Measurements from ENCODE around the gene BROX.
A peak's percentile ranks its signal among the peaks of the same experiment; 100 is the strongest.
"Not testable (repeated sequence)": the region's sequence is repeated elsewhere in the genome, so short reads cannot be mapped to it uniquely, and the experiment has no call there.

BROX gene

GRCh38 chr1:222712253-222713090 is at the start of gene BROX, which contains the start of gene AIDA:
TSS of gene BROX (plus strand) at chr1:222712564. CDS start at chr1:222715700, 3,136 bp downstream.
TSS of gene AIDA (minus strand) at chr1:222712491. CDS start at chr1:222712317, 174 bp downstream.
- Histone ChIP-seq H3K36me3 (ENCODE audit: insufficient read depth, low read length) (no peaks in the 10 kb centered on the region; the same call in 1 of the 2 replicates), H3K9ac (ENCODE audit: insufficient read length) (peak within 1 kb of the TSS; percentile 97), H3K4me3 (peak within 1 kb of the TSS; percentile 99), H3K27ac (peak within 1 kb of the TSS; percentile 98), H3K9me3 (ENCODE audit: low read depth, low read length) (no peaks in the 10 kb centered on the region)
- peak; percentile 50 for DNase-seq (ENCODE audit: low read depth, low spot score)
- TF ChIP-seq POLR2AphosphoS5 (IDR thresholded peaks at IDR 0.05; ENCODE audit: borderline replicate concordance, low read depth, low read length) (peak; percentile 37), EZH2 (IDR thresholded peaks at IDR 0.05) (no peak)

GRCh38 chr1:222663431-222663934 is 48.9 kb upstream of the BROX start:
- no peak for DNase-seq (ENCODE audit: low read depth, low spot score)
- Histone ChIP-seq H3K36me3 (ENCODE audit: insufficient read depth, low read length) (peaks cover 91% of the 10 kb centered on the region), H3K4me3 (no peak overlapping the region), H3K27ac (no peak overlapping the region), H3K9me3 (ENCODE audit: low read depth, low read length) (no peaks in the 10 kb centered on the region), H3K9ac (ENCODE audit: insufficient read length) (no peak overlapping the region)
- TF ChIP-seq EZH2 (IDR thresholded peaks at IDR 0.05) = no peak
- TF ChIP-seq FOXP2 (optimal IDR thresholded peaks at IDR 0.05; ENCODE audit: control extremely low read depth, extremely low read length, insufficient read depth) = no peak
- TF ChIP-seq POLR2AphosphoS5 (IDR thresholded peaks at IDR 0.05; ENCODE audit: borderline replicate concordance, low read depth, low read length) = no peak

GRCh38 chr1:222665964-222666363 is 46.4 kb upstream of the BROX start:
- TF ChIP-seq EZH2 (IDR thresholded peaks at IDR 0.05) (no peak), POLR2AphosphoS5 (IDR thresholded peaks at IDR 0.05; ENCODE audit: borderline replicate concordance, low read depth, low read length) (no peak), FOXP2 (optimal IDR thresholded peaks at IDR 0.05; ENCODE audit: control extremely low read depth, extremely low read length, insufficient read depth) (no peak)
- no peak overlapping the region for H3K27ac ChIP-seq
- H3K36me3 ChIP-seq (ENCODE audit: insufficient read depth, low read length) = peaks cover 66% of the 10 kb centered on the region
- no peak overlapping the region for H3K4me3 ChIP-seq
- no peak overlapping the region for H3K9ac ChIP-seq (ENCODE audit: insufficient read length)
- DNase-seq (ENCODE audit: low read depth, low spot score) = no peak
- H3K9me3 ChIP-seq (ENCODE audit: low read depth, low read length) = no peaks in the 10 kb centered on the region

- H3K27ac ChIP-seq; H3K9me3 ChIP-seq (ENCODE audit: low read depth, low read length); H3K4me3 ChIP-seq; DNase-seq (ENCODE audit: low read depth, low spot score); H3K9ac ChIP-seq (ENCODE audit: insufficient read length): not testable (repeated sequence)
- H3K36me3 ChIP-seq (ENCODE audit: insufficient read depth, low read length) = peaks cover 44% of the 10 kb centered on the region
Measured at GRCh38 chr1:222668184-222668583, 44.2 kb upstream of the BROX start.

- not testable (repeated sequence) for H3K4me3 ChIP-seq; H3K9me3 ChIP-seq (ENCODE audit: low read depth, low read length); H3K9ac ChIP-seq (ENCODE audit: insufficient read length); H3K27ac ChIP-seq; DNase-seq (ENCODE audit: low read depth, low spot score)
- H3K36me3 ChIP-seq (ENCODE audit: insufficient read depth, low read length) = peaks cover 35% of the 10 kb centered on the region
Measured at GRCh38 chr1:222669107-222669506, 43.3 kb upstream of the BROX start.

- Histone ChIP-seq H3K36me3 (ENCODE audit: insufficient read depth, low read length) (peaks cover 25% of the 10 kb centered on the region), H3K27ac (no peak overlapping the region)
Measured at GRCh38 chr1:222670110-222670509, 42.3 kb upstream of the BROX start.

GRCh38 chr1:222680080-222680479 is 32.3 kb upstream of the BROX start:
- H3K4me3 ChIP-seq = no peak overlapping the region
- H3K9me3 ChIP-seq (ENCODE audit: low read depth, low read length) = no peaks in the 10 kb centered on the region
- no peak for DNase-seq (ENCODE audit: low read depth, low spot score)
- H3K27ac ChIP-seq = no peak overlapping the region
- TF ChIP-seq EZH2 (IDR thresholded peaks at IDR 0.05) (no peak), POLR2AphosphoS5 (IDR thresholded peaks at IDR 0.05; ENCODE audit: borderline replicate concordance, low read depth, low read length) (no peak), FOXP2 (optimal IDR thresholded peaks at IDR 0.05; ENCODE audit: control extremely low read depth, extremely low read length, insufficient read depth) (no peak)
- no peak overlapping the region for H3K9ac ChIP-seq (ENCODE audit: insufficient read length)
- H3K36me3 ChIP-seq (ENCODE audit: insufficient read depth, low read length) = no peaks in the 10 kb centered on the region; the same call in 1 of the 2 replicates

More at GRCh38 chr1:222670110-222670509, 42.3 kb upstream of the BROX start:
- H3K9me3 ChIP-seq (ENCODE audit: low read depth, low read length) = no peaks in the 10 kb centered on the region
- DNase-seq (ENCODE audit: low read depth, low spot score) = no peak
- no peak overlapping the region for H3K4me3 ChIP-seq
- no peak overlapping the region for H3K9ac ChIP-seq (ENCODE audit: insufficient read length)
- TF ChIP-seq POLR2AphosphoS5 (IDR thresholded peaks at IDR 0.05; ENCODE audit: borderline replicate concordance, low read depth, low read length) = no peak
- no peak for TF ChIP-seq FOXP2 (optimal IDR thresholded peaks at IDR 0.05; ENCODE audit: control extremely low read depth, extremely low read length, insufficient read depth)
- no peak for TF ChIP-seq EZH2 (IDR thresholded peaks at IDR 0.05)

- H3K9ac ChIP-seq (ENCODE audit: insufficient read length) = no peak overlapping the region
- TF ChIP-seq POLR2AphosphoS5 (IDR thresholded peaks at IDR 0.05; ENCODE audit: borderline replicate concordance, low read depth, low read length) (no peak), FOXP2 (optimal IDR thresholded peaks at IDR 0.05; ENCODE audit: control extremely low read depth, extremely low read length, insufficient read depth) (no peak), EZH2 (IDR thresholded peaks at IDR 0.05) (no peak)
- DNase-seq (ENCODE audit: low read depth, low spot score) = no peak
- H3K4me3 ChIP-seq = no peak overlapping the region
- no peaks in the 10 kb centered on the region for H3K9me3 ChIP-seq (ENCODE audit: low read depth, low read length)
- H3K36me3 ChIP-seq (ENCODE audit: insufficient read depth, low read length) = peaks cover 6% of the 10 kb centered on the region
- H3K27ac ChIP-seq = no peak overlapping the region
Measured at GRCh38 chr1:222691016-222691415, 21.3 kb upstream of the BROX start.

- Histone ChIP-seq H3K36me3 (ENCODE audit: insufficient read depth, low read length) (0 out of 2 replicates have a peak, but pooled peaks cover under 1% of the 10 kb centered on the region), H3K27ac (no peak overlapping the region)
Measured at GRCh38 chr1:222694927-222695326, 17.4 kb upstream of the BROX start.

More at GRCh38 chr1:222694927-222695326, 17.4 kb upstream of the BROX start:
- no peak for DNase-seq (ENCODE audit: low read depth, low spot score)
- H3K9me3 ChIP-seq (ENCODE audit: low read depth, low read length) = no peaks in the 10 kb centered on the region
- no peak overlapping the region for H3K9ac ChIP-seq (ENCODE audit: insufficient read length)
- TF ChIP-seq EZH2 (IDR thresholded peaks at IDR 0.05) (no peak), FOXP2 (optimal IDR thresholded peaks at IDR 0.05; ENCODE audit: control extremely low read depth, extremely low read length, insufficient read depth) (no peak), POLR2AphosphoS5 (IDR thresholded peaks at IDR 0.05; ENCODE audit: borderline replicate concordance, low read depth, low read length) (no peak)
- no peak overlapping the region for H3K4me3 ChIP-seq
